ENCODE data around the gene SYT1. TPM values are rescaled to one million over a fixed set of nuclear protein-coding genes. Genes with fewer than 3 reads are reported as not detected.

The SYT1 gene
- total RNA-seq, 6 donors from 2014 or later, result 0.52 to 0.67 (median 0.59) TPM; not detected in 3

GRCh38 chr12:79057540-79057939, 193.0 kb downstream of the SYT1 start:
- Histone ChIP-seq H3K27ac (no peak overlapping the region), H3K36me3 (no peaks in the 10 kb centered on the region), H3K4me3 (no peak overlapping the region), H3K4me1 (no peaks in the 10 kb centered on the region), H3K27me3 (no peaks in the 10 kb centered on the region), H3K9me3 (peaks cover 0 to 2% (median 0%) of the 10 kb centered on the region in 4 donors)
- DNase-seq (no peak), ATAC-seq (ENCODE audit: low FRiP score in 2 of 2) (no peak)
- TF ChIP-seq POLR2AphosphoS5 (IDR thresholded peaks at IDR 0.05), result no peak

GRCh38 chr12:79058342-79058741, 193.8 kb downstream of the SYT1 start:
- no peak for TF ChIP-seq POLR2A (IDR thresholded peaks at IDR 0.05)
- DNase-seq (no peak), ATAC-seq (ENCODE audit: low FRiP score in 2 of 2) (no peak)
- H3K9me3 ChIP-seq, result peaks cover 0 to 2% (median 0%) of the 10 kb centered on the region in 4 donors
- H3K27me3 ChIP-seq, result no peaks in the 10 kb centered on the region
- 42 to 54% methylated on average over 1 of the region's 1 CpG for WGBS, 2 donors
- H3K4me1 ChIP-seq, result no peaks in the 10 kb centered on the region
- H3K27ac ChIP-seq, result no peak overlapping the region
- H3K4me3 ChIP-seq, result no peak overlapping the region
- H3K36me3 ChIP-seq, result no peaks in the 10 kb centered on the region

GRCh38 chr12:79059557-79059956, 195.0 kb downstream of the SYT1 start:
- Histone ChIP-seq H3K36me3 (no peaks in the 10 kb centered on the region), H3K27ac (no peak overlapping the region), H3K27me3 (no peaks in the 10 kb centered on the region), H3K4me3 (no peak overlapping the region), H3K4me1 (no peaks in the 10 kb centered on the region), H3K9me3 (peaks cover 0 to 2% (median 0%) of the 10 kb centered on the region in 4 donors)
- ATAC-seq (ENCODE audit: low FRiP score in 2 of 2), result no peak
- TF ChIP-seq CTCF (IDR thresholded peaks at IDR 0.05) (no peak), POLR2AphosphoS5 (IDR thresholded peaks at IDR 0.05) (no peak), POLR2A (IDR thresholded peaks at IDR 0.05) (no peak), EP300 (IDR thresholded peaks at IDR 0.05) (no peak)
- no peak for DNase-seq

GRCh38 chr12:79063258-79063657, 198.7 kb downstream of the SYT1 start:
- 13 to 33% methylated on average over 1 of the region's 1 CpG for WGBS, 2 donors
- Histone ChIP-seq H3K9me3 (peaks cover 0 to 2% (median 0%) of the 10 kb centered on the region in 4 donors), H3K36me3 (no peaks in the 10 kb centered on the region), H3K27me3 (no peaks in the 10 kb centered on the region), H3K4me3 (no peak overlapping the region), H3K27ac (no peak overlapping the region), H3K4me1 (no peaks in the 10 kb centered on the region)
- DNase-seq (no peak), ATAC-seq (ENCODE audit: low FRiP score in 2 of 2) (no peak)
- TF ChIP-seq EP300 (IDR thresholded peaks at IDR 0.05) (no peak), POLR2A (IDR thresholded peaks at IDR 0.05) (no peak), POLR2AphosphoS5 (IDR thresholded peaks at IDR 0.05) (no peak), CTCF (IDR thresholded peaks at IDR 0.05) (no peak)

- TF ChIP-seq CTCF (IDR thresholded peaks at IDR 0.05), result no peak
- no peak for TF ChIP-seq POLR2A (IDR thresholded peaks at IDR 0.05)
- no peak for TF ChIP-seq POLR2AphosphoS5 (IDR thresholded peaks at IDR 0.05)
- TF ChIP-seq EP300 (IDR thresholded peaks at IDR 0.05), result no peak
- Histone ChIP-seq H3K4me1 (no peaks in the 10 kb centered on the region), H3K36me3 (no peaks in the 10 kb centered on the region), H3K27ac (no peak overlapping the region), H3K9me3 (no peaks in the 10 kb centered on the region), H3K4me3 (no peak overlapping the region), H3K27me3 (no peaks in the 10 kb centered on the region)
- no peak for ATAC-seq (ENCODE audit: low FRiP score in 2 of 2)
- no peak for DNase-seq
Observed at GRCh38 chr12:79067977-79068376, 203.4 kb downstream of the SYT1 start.

GRCh38 chr12:79069009-79069408, 204.4 kb downstream of the SYT1 start:
- no peak overlapping the region for H3K27ac ChIP-seq
- H3K4me1 ChIP-seq, result no peaks in the 10 kb centered on the region
- TF ChIP-seq CTCF (IDR thresholded peaks at IDR 0.05), result no peak
- TF ChIP-seq POLR2A (IDR thresholded peaks at IDR 0.05), result no peak
- TF ChIP-seq POLR2AphosphoS5 (IDR thresholded peaks at IDR 0.05), result no peak
- no peak for TF ChIP-seq EP300 (IDR thresholded peaks at IDR 0.05)
- ATAC-seq (ENCODE audit: low FRiP score in 2 of 2) (no peak), DNase-seq (no peak)
- H3K4me3 ChIP-seq, result no peak overlapping the region
- H3K27me3 ChIP-seq, result no peaks in the 10 kb centered on the region
- H3K9me3 ChIP-seq, result no peaks in the 10 kb centered on the region
- H3K36me3 ChIP-seq, result no peaks in the 10 kb centered on the region

Data from upper lobe of left lung (tissue), 6 donors.